Fibroblast of skin of back (primary cell): ENCODE results near the gene CEP170. TPM values are rescaled to one million over a fixed set of nuclear protein-coding genes. Genes with fewer than 3 reads are reported as not detected.
A peak's percentile ranks its signal among the peaks of the same experiment; 100 is the strongest.

ENCODE experiments used
- DNase-seq: peaks from one replicate; pipeline ENCODE4 v3.0.0-alpha.2; 2013
- polyA plus RNA-seq, 2 experiments: library from polyadenylated mRNA; unstranded; fragments of 120-200 nt; gene quantifications; one replicate each; pipeline ENCODE4 v1.2.1, GENCODE V29; 2013; ENCODE audit not compliant: insufficient read length in 2 of 2

Gene CEP170
- 74.5 TPM for polyA plus RNA-seq (2013, experiment 1 of 2; ENCODE audit: insufficient read length)
- polyA plus RNA-seq (2013, experiment 2 of 2; ENCODE audit: insufficient read length): 67.9 TPM

DNA sequence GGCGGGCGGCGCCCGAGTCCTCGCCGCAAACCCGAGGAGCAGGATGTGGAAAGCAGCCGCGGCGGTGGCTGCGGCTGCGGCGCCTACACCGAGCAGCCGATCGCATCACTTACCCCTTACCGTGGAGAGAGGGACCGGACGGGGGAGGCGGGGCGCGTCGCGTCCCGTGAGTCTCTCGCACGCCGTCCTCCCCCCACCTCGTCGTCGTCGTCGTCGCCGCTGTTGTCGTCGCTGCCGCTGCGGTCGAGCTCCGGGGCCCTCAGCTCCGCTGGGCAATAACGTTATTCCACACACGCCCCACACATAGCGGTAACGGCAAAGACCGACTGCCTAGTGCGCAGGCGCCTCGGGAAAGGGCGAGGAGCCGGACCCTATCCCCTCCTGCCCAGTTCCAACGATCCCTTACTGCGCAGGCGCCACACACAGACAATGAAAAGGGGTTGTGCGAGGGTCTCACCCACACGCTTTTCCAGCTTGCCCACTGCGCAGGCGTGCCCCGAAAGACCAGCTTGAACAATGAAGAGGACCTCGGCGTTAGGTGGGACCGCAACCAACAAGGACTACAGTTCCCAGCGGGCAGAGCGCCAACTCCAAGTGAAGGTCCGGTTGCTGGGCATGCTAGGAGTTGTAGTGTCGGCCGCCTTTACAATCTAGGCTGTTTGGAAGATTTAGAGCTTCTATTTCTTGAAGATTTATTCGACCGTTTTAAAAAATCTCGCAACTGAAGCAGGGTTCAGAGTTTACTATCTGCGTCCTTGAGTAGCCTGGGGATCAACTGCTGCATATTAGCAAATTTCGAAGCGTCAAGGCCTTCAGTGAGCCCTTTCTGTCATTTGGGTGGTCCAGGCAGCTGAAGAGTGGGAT lies at the start of gene CEP170:
TSS of gene CEP170 (minus strand) at position 355 of the 864 bp plus-strand sequence. CDS start 30,001 bp downstream, outside the sequence.
- peak; percentile 98 for DNase-seq

DNA sequence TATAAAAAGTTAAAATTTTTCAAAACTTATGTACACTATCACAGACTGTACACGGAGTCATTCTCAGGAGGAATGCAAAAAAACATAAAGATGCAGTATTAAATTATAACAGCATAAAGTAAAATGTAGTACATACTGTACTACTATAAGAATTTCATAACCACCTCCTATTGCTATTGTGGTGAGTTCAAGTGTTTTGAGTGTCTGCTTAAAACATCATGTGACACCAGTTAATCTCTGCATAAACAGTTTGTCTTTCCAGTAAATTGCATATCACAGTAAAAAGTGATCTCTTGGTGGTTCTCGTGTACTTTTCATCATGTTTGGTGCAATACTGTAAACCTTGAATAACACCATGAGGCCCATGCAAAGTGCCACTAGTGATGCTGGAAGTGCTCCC lies 46.0 kb upstream of the CEP170 start:
- DNase-seq: no peak

DNA sequence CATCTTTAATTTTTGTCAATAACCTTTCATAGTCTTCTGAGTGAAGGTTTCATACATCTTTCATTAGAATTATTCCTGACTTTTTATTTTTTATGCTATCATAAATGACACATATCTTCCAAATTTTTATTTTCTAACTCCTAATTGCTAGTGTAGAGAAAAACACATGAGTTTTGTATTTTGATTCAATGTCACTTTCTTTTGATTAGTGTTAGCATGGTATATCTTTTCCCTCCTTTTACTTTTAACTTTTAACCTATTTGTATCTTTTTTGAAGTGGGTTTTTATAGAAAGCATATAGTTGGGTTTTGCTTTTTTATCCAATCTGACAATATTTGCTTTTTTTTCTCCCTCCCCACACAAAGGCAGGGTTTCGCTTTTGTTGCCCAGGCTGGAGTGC lies 44.0 kb upstream of the CEP170 start:
- DNase-seq: no peak

DNA sequence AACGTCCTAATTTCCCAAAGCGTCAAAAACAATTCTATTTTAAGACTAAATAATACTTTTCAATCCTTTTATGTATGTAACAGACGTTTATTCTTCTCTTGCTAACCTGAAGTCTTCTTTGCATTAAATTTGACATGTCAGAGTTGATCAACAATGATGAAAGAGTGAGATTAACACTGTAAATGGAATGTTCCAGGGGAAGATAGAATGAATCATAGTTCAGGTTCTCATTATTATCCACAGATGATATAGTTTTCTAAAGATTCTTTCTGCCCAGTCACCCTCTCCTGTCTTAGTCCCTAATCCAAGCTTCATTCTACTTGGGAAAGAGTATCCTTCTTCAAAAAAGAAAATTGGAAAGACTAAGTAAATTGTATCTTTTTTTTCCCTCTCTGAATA lies 39.6 kb upstream of the CEP170 start:
- DNase-seq: peak; percentile 70

DNA sequence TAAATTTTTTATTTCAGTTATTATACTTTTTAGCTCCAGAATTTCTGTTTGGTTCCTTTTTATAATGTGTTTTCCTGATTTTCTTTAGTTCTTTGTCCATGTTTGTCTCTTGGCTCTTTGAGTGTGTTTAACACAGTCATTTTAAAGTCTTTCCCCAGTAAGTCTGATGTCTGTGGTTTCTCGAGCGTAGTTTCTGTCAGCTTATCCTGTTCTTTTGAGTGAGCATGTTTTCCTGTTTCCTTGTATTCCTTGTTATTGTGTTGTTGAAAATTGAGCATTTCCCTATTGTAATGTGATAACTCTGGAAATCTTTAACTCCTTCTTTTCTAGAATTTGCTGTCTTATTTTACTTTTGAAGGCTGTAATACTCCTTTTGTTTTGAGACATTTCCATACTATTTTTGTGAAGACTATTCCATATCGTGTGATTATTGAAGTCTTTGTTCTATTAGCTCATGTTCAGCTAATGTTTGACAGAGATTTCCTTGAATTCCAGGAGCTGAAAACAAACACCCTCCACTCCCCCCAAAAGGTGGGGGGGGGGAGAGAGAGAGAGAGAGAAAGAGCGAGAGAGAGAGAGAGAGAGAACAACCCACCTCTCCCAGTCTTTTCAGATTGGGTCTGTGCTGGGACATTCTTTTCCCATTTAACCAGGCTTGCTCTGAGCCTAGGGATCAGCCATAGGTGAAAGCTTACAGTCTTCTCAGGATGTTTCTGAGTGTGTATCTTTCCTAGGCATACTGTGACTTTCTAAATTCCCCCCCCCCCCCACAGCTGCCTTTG lies 39.1 kb upstream of the CEP170 start:
- no peak for DNase-seq

DNA sequence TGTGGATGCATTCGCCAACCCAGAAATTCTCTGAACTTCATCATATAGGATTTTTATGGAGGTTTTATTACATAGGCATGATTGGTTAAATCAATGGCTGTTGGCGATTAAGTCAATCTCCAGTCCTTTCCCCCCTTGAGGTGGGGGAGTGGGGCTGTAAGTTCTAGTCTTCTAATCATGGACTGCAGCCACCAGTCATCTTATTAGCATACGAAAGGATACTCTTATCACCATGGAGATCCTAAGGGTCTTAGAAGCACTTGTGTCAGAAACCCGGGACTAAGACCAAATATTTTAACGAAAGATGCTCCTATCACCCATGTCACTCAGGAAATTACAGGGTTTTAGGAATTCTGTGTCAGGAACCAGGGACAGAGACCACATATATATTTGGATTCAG lies 37.0 kb upstream of the CEP170 start:
- no peak for DNase-seq

DNA sequence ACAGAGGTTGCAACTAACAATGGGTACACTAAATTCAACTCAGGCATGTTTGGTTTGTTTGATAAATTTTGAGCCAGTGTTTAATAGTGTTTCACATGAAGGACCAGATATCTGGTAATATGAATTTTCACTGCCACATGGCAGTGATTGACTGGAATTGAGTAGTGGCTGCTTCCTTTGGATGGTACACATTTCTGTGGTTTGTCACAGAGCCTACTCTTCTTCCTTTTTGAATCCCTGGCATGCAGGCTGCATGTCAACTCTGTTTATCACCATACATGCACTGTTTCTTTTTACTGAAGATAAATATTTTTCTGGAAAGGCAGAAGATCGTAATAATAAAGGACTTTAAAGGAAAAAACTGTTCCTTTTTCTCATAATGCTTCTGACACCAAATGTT lies 36.2 kb upstream of the CEP170 start:
- DNase-seq: peak; percentile 79

DNA sequence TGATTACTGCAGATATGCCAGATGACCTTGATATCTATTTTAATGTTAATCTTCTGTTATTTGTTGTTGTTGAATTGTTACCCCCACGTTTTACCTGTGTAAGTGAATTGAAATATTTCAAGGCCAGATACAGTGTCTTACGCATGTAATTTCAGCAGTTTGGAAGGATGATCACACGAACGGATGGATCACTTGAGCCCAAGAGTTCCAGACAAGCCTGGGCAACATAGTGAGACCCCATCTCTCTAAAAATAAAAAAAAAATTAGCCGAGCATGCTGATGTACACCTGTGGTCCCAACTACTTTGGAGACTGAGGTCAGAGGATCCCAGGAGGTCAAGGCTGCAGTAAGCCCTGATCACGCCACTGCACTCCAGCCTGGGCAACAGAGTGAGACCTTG lies 33.0 kb upstream of the CEP170 start:
- no peak for DNase-seq

DNA sequence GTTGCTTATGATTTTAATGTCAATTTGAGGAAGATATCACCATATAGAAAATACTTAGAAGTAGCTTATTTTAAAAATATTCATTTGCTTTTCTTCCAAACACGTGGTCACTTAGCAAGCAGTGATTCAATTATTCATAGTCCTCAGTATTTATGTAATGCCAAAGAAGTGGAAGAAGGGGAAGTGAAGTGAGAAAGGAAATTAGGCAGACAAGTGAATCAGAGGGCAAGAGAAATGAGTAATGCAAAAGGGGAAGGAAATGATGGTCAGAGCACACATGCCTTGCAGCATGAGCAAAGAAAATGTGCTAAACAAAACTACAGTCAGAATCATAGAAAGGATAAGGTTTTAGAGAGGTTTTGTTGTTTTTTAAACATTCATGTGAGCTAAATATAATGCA lies 32.6 kb upstream of the CEP170 start:
- peak; percentile 92 for DNase-seq

DNA sequence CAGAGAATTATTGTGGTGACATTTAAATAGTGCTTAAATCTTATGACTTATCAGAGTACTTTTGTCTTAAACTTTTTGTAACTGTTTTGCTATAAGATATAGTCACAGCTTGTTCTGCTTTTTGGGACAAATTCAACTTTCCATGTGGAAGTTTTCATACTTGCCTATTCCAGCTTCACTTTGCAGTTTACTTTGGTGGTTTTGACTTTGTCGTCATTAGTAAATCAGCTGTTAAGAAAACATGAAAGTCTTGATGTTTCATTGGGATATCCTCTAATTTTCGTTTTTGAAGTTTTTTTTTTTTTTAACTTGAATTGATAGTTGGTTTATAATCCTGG lies 32.0 kb upstream of the CEP170 start:
- peak; percentile 36 for DNase-seq

DNA sequence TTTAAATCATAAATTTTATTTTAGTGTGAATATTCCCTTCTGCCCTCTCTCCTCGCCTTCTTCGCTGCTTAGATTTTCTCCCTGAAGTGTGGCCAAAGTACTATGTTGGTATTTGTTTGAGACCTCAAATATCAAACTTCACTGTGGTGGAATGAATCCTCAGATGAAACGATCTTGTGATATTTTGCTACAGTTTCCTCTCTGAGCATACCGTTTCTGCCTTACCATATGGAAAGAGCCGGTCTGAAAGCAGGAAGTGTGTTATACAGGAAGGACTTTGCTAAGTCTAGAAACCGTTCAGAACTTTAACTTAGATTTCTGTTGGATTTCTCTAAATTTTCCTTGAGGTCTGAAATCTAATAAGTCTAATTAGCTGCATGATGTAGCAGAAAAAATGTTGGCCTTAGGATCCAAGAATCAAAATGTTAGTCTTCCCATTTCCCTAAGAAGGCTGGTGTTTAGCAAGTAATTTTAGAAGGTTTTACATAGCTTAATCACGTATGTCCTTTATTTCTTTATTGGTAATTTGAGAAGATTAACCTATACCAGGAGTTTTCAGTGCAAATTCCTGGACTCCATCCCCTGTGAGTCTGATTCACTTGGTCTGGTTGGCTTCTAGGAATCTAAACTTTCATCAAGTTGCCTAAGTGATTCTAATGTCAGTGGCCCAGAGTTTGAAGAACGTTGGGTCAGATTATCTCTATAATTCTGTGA lies 31.5 kb upstream of the CEP170 start:
- DNase-seq: peak; percentile 38

DNA sequence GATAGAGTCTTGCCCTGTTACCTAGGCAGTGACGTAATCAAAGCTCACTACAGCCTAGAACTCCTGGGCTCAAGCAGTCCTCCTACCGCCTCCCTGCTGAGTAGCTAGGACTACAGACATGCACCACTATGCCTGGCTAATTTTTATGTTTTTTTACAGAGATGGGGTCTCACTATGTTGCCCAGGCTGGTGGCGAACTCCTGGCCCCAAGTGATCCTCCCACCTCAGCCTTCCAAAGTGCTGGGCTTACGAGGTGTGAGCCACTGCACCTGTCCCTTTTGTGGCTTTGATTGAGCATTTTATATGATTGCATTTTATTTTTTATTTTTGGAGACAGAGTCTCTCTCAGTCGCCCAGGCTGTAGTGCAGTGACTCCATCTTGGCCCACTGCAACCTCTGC lies 26.6 kb upstream of the CEP170 start:
- DNase-seq: no peak

DNA sequence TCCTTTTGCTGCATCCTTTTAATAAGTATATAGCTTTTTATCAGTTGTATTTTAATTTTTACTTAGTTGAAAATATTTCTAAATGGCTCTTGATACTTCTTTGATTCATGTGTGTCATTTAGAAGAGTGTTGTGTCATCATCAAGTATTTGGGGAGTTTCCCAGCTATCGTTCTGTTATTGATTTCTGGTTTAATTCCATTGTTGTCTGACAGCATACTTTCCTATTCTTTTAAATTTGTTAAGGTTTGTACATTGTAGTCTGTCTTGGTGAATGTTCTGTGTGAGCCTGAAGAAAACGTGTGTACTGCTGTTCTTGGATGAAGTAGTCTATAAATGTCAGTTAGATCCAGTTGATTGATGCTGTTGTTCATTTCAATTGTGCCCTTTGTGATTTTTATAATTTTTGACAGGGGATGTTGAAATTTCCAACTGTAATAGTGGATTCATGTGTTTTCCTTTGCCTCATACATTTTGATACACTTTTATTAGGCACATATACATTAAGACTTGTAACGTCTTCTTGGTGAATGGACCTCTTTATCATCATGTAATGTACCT lies 25.6 kb upstream of the CEP170 start:
- no peak for DNase-seq

DNA sequence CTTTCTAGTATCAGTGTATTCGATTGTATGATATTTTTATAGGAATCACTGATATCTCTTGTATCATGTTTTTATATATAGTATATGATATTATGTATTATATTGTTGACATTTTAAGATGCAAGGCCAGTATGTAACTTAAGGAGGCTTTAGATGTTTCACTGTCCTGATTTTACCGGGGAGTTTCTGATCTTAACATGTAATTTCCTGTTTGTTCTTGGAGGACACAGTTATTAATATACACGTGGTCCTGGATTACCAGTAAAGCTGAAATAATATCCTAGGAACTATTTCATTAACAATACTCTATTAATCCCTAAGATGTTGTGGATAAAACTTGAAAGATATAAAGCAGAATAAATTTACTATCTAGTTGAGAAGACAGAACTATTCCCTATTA lies 20.2 kb upstream of the CEP170 start:
- no peak for DNase-seq

DNA sequence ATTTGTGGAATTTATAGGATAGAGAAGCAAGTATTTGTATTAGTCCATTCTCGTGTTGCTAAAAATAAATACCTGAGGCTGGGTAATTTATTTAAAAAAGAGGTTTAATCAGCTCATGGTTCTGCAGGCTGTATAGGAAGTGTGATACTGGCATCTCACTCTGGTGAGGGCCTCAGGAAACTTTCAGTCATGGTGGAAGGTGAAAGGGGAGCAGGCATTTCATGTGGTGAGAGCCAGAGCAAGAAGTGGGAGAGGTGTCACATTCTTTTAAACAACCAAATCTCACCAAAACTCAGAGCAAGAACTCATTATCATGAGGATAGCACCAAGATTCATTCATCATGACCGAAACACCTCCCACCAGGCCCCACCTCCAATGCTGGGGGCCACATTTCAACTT lies 18.9 kb upstream of the CEP170 start:
- no peak for DNase-seq

DNA sequence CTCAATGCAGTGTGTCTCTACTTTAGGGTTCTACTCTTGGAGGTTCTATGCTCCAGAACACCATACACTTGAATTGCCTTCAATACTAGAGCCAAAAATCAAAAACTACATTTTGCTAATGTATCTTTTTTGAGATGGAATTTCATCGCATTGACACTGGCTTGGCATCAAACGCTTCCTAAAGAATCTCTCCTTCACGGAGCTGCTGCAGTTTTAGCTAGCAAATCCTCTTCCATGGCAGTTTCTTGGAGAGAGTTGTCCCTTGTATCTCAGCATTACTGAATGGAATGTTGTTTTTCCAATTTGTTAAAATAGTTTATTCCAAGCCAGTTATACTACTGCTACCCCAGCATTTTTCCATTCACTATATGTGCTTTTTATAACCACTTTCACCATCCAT lies 18.4 kb upstream of the CEP170 start:
- DNase-seq: no peak

DNA sequence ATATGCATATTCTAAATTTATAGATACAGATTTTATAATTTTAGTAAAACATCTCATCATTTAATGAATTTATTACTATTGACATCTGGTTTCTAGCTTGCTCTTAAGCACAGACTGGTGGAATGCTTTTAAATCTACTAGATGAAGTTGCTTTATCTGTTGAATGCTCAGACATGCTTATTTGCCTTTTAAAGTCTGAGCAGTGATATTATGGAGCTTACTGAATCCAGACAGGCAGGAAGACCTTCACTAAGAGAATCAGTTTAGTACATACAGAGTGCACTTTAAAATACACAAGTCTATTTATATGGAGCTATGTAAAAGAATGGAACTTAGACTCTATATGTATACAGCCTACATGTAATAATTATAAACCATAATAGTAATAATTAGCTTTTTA lies 17.3 kb upstream of the CEP170 start:
- no peak for DNase-seq

DNA sequence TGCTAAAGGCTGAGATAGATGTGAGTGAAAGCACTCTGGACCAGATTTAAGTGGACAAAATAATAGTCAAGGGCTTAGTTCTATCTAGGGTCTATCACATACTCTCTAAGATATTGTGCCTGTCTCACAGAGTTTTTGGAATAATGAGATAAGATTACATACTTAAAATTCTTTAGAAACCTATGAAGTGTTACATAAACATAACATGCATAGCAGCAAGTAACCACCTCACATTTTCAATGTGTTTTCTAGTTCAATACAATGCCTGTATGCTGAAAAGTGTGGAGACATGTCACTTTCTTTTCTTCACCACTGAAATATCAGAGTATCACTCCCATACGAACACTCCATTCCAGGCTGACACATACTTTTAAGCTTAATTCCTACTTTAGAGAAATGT lies 16.9 kb upstream of the CEP170 start:
- DNase-seq: peak; percentile 45

DNA sequence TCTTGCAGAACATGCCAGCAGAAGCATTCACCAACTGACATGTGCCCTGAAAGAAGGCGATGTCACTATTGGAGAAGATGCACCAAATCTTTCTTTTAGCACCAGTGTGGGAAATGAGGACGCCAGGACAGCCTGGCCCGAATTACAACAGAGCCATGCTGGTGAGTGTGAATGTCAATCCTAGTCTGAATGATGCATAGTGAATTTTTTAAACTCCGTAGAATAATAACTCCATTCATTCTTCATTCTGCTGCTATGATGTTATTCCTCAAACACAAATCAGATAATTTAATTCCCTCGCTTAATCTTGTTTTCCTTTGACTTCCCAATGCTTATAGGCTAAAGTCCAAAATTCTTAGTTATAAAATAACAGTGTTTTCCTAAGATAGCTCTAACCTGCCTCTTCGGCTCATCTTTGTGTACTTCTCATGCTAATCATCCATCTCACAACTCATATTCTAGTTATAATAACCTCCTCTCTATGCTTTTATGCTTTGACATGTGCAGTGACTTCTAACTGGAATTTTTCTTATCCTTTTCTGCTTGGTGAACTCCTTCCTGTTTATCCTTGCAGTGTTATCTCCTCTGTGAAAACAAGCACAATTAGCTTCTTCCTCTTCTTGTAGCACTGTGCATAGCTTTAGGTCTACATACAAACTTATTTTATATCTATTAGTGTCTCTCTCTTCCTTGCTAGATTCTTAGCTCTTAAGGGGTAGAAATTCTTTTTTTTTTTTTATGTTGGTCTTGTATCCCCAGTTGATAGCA lies 15.2 kb upstream of the CEP170 start:
- DNase-seq: no peak

DNA sequence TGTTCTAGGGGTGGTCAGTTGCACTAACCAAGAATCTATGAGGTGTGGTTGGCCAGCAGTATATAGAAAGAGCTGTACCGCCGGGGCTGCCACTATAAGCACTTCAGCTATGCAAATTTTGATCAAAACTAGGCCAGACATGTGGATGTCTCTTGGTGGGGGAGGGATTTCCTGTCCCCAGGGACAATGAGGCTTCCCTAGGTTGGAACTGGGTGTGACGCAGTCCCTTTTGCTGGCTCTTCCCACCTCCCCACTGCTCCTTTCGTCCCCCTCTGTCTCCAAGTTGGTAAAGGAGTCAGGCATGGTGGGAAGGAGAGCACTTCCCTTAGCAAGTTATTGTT lies 14.3 kb upstream of the CEP170 start:
- DNase-seq: peak; percentile 33

DNA sequence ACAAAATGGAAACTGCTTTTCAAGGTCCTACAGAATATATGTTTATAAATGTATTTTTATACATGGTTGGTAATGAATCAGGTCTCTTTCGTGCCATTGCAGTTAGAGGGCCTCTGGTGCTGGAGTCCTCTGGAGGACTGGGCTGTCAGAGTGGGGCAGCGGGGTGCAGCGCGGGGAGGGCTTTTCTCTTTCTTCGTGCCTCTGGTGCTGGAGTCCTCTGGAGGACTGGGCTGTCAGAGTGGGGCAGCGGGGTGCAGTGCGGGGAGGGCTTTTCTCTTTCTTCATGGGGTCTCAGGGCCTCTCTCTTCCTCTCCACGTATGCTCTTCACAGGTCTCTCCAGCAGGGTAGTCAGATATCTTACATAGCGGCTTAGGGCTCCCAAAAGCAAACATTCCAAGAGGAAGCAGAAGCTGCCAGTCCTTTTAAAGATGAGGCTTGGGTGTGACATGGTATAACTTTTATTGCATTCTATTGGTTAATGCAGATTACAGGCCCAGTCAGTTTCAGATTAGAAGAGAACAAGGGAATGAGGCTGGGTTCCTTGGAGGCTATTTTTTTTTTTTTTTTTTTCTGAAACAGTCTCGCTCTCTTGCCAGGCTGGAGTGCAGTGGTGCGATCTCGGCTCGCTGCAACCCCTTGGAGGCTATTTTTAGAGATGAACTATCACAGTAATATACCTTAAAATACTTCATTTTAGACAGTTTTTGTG lies 13.8 kb upstream of the CEP170 start:
- peak; percentile 65 for DNase-seq
